Spleen (tissue), 7 donors: Measurements from ENCODE around the gene AP1M1.

Experiments
- CTCF ChIP-seq, 11 experiments: fragments of 200-600 bp in 7 of 11; fragments of 450-650 bp in 4 of 11; sonication (generic) in 4 of 11; IDR thresholded peaks in 8 of 11; conservative IDR thresholded peaks in 3 of 11; 1 replicate in 7 of 11; 2 replicates in 4 of 11; pipeline versions ENCODE4 v1.4.0 to v1.8.0; 2016 to 2021; ENCODE audit warnings: antibody characterized with exemption in 11 of 11, inconsistent platforms in 4 of 11, mild to moderate bottlenecking in 1 of 11
- POLR2A ChIP-seq, 3 donors: fragments of 450-650 bp; IDR thresholded peaks; one replicate each; pipeline ENCODE4 v1.5.1; 2017; ENCODE audit warnings: antibody characterized with exemption in 3 of 3, mild to moderate bottlenecking in 1 of 3
- donor health status: DM: no; HTN: no; CAD: no; lungs with moderate emphysema.
- donor health status: DM: no; HTN: no; CAD: no.
- donor health status: DM: no; HTN: no; CAD: no.

- TF ChIP-seq CTCF (IDR thresholded peaks at IDR 0.05 in 8 of 11, conservative IDR thresholded peaks at IDR 0.05 in 3 of 11) (no peak), POLR2A (IDR thresholded peaks at IDR 0.05) (no peak)
Measured at GRCh38 chr19:16262618-16263017, 64.9 kb downstream of the AP1M1 start.
